Adrenal gland (tissue), 12 donors: ENCODE data around the gene ZNF211. TPM values are rescaled to one million over a fixed set of nuclear protein-coding genes. Genes with fewer than 3 reads are reported as not detected.

Experiments used
- DNase-seq, 7 donors: peaks; one replicate each; pipeline ENCODE4 v3.0.0-alpha.2; 2019 to 2020
- H3K27ac ChIP-seq, 5 donors: fragments of 200-600 bp; sonication (generic) in 4 of 5; 1 replicate in 3 of 5; 2 replicates in 2 of 5; pipeline versions ENCODE4 v1.5.1 to v1.8.0; 2016 to 2020; ENCODE audit warnings: mild to moderate bottlenecking in 1 of 5
- H3K27me3 ChIP-seq: fragments of 200-600 bp; 2 replicates; pipeline ENCODE4 v1.8.0; 2021
- H3K36me3 ChIP-seq, 2 donors: fragments of 200-600 bp; replicated peaks in 1 of 2; 1 replicate in 1 of 2; 2 replicates in 1 of 2; pipeline versions ENCODE4 v1.5.1 to v1.8.0; 2018 to 2022
- H3K4me1 ChIP-seq, 2 donors: fragments of 200-600 bp; replicated peaks in 1 of 2; 1 replicate in 1 of 2; 2 replicates in 1 of 2; pipeline versions ENCODE4 v1.5.1 to v1.8.0; 2018 to 2021
- H3K4me3 ChIP-seq, 4 donors: fragments of 200-600 bp; sonication (generic) in 3 of 4; one replicate each; pipeline ENCODE4 v1.5.1; 2016 to 2018
- H3K9me3 ChIP-seq, 3 donors: fragments of 200-600 bp; sonication (generic) in 1 of 3; replicated peaks in 1 of 3; 1 replicate in 2 of 3; 2 replicates in 1 of 3; pipeline versions ENCODE4 v1.5.1 to v1.8.0; 2016 to 2021
- POLR2A ChIP-seq, 2 donors: fragments of 450-650 bp; IDR thresholded peaks; one replicate each; pipeline ENCODE4 v1.6.1; 2017; ENCODE audit warnings: antibody characterized with exemption in 2 of 2, mild to moderate bottlenecking in 2 of 2, moderate library complexity in 1 of 2
- WGBS, 4 donors: extraction: QIAGEN DNeasy Blood & Tissue Kit in 2 of 4; methylation state at CpG; one replicate each; pipeline versions ENCODE4 v1.1.5 to v1.1.7; 2013 to 2017; 5-methylcytosine and 5-hydroxymethylcytosine counted together
- intact Hi-C, 2 donors: fragments of 100-400 bp; cut with DNase I; formaldehyde crosslinking; loops; one replicate each; pipeline versions ENCODE4 v1.14.1 to v1.15.0; 2022 to 2023
- polyA plus RNA-seq, 3 donors: library from polyadenylated mRNA; stranded (reverse); fragments of 200-250 nt in 2 of 3; fragments of 350-450 nt in 1 of 3; fragmentation: Illumina TruSeq in 1 of 3; extraction: RNeasy Lipid Tissue Mini Kit (QIAGEN cat#74804) in 1 of 3; gene quantifications; one replicate each; pipeline ENCODE4 v1.2.3, GENCODE V29; 2013 to 2014
- total RNA-seq, 9 donors: library from RNA; depleted of rRNA in 4 of 9; stranded (reverse); fragments of >200 nt in 4 of 9; fragments of 120-200 nt in 1 of 9; fragmentation: NEBNext Ultra II Directional in 1 of 9; extraction: Animal tissue kit (Norgen Biotek cat#: 25700) in 1 of 9; gene quantifications; one replicate each; pipeline versions ENCODE4 v1.1.0 to v1.2.4, GENCODE V29; 2013 to 2023
- TF ChIP-seq, protein P1 (sequence below), 6 experiments: fragments of 450-650 bp in 4 of 6; fragments of 200-600 bp in 2 of 6; sonication (generic) in 1 of 6; IDR thresholded peaks; 1 replicate in 5 of 6; 2 replicates in 1 of 6; pipeline versions ENCODE4 v1.5.1 to v1.8.0; 2016 to 2021; ENCODE audit warnings: antibody characterized with exemption in 6 of 6, mild to moderate bottlenecking in 2 of 6, moderate library complexity in 1 of 6
- donor health status: healthy with polysubstance abuse.
- donor health status: Bipolar disorder and iron deficiency.
- donor health status: DM: yes; HTN: yes; CAD: no.
- donor health status: DM: no; HTN: no; CAD: no.
- donor health status: DM: no; HTN: no; CAD: no.
- donor health status: DM: yes; HTN: yes; CAD: no.

ZNF211 gene
- total and polyA plus RNA-seq, 12 donors: 10.5 to 38.7 (median 17.3) TPM

DNA sequence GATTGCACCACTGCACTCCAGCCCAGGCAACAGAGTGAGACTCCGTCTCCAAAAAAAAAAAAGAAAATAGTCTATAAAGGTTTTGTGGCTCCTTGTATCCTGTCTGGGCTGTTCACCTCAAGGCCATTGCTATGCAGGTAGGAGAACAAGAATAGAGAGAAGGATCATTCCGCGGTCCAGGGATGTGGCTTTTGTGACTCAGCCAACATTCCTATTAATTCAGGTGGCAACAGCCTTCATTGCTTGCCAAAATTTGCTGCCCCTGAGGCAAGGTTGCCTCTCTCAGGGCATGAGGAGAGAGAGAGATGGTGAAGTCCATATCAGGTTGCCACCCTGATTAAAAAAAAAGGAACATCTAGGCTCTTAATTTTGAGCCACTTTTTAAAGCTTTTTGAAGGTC lies 56.8 kb downstream of the ZNF211 start:
- TF ChIP-seq POLR2A (IDR thresholded peaks at IDR 0.05): no peak
- TF ChIP-seq, protein P1, sequence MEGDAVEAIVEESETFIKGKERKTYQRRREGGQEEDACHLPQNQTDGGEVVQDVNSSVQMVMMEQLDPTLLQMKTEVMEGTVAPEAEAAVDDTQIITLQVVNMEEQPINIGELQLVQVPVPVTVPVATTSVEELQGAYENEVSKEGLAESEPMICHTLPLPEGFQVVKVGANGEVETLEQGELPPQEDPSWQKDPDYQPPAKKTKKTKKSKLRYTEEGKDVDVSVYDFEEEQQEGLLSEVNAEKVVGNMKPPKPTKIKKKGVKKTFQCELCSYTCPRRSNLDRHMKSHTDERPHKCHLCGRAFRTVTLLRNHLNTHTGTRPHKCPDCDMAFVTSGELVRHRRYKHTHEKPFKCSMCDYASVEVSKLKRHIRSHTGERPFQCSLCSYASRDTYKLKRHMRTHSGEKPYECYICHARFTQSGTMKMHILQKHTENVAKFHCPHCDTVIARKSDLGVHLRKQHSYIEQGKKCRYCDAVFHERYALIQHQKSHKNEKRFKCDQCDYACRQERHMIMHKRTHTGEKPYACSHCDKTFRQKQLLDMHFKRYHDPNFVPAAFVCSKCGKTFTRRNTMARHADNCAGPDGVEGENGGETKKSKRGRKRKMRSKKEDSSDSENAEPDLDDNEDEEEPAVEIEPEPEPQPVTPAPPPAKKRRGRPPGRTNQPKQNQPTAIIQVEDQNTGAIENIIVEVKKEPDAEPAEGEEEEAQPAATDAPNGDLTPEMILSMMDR (IDR thresholded peaks at IDR 0.05): no peak
- H3K27me3 ChIP-seq: no peaks in the 10 kb centered on the region
- DNase-seq: no peak
- peaks cover 0 to 49% (median 0%) of the 10 kb centered on the region in 3 donors for H3K9me3 ChIP-seq
- no peak overlapping the region for H3K27ac ChIP-seq
- no peaks in the 10 kb centered on the region for H3K4me1 ChIP-seq
- peaks cover 0 to 3% of the 10 kb centered on the region in 2 donors for H3K36me3 ChIP-seq
- WGBS, 4 donors: 83 to 89% (median 88%) methylated on average over 3 of the region's 3 CpGs
- intact Hi-C loops: no loop called here
- no peak overlapping the region for H3K4me3 ChIP-seq

Other genes starting within 250 kb of the ZNF211 start
- 10 to 100 TPM in 8 of 9 donors, 1 to 10 TPM in 1; 8.5 to 21.7 (median 17.3) TPM for gene ZNF548, start 243.3 kb upstream of the ZNF211 start, total RNA-seq
- 10 to 100 TPM in 1 of 3 donors, 1 to 10 TPM in 2; 4.6 to 10.0 (median 8.1) TPM for gene ZNF548, start 243.3 kb upstream of the ZNF211 start, polyA plus RNA-seq
- 10 to 100 TPM in 5 of 9 donors, 1 to 10 TPM in 4; 3.6 to 16.5 (median 10.6) TPM for gene ZNF17, start 222.0 kb upstream of the ZNF211 start, total RNA-seq
- gene ZNF17, start 222.0 kb upstream of the ZNF211 start, polyA plus RNA-seq: 1 to 10 TPM; 2.8 to 5.5 (median 4.7) TPM
- gene ZNF749, start 197.8 kb upstream of the ZNF211 start, total RNA-seq: 10 to 100 TPM in 5 of 9 donors, 1 to 10 TPM in 4; 3.0 to 26.3 (median 12.3) TPM
- gene ZNF749, start 197.8 kb upstream of the ZNF211 start, polyA plus RNA-seq: 10 to 100 TPM in 1 of 3 donors, 1 to 10 TPM in 2; 2.3 to 13.1 (median 2.5) TPM
- gene VN1R1, start 176.0 kb upstream of the ZNF211 start, total RNA-seq: 1 to 10 TPM in 4 of 9 donors, under 1 TPM in 5; 0.26 to 3.0 (median 0.86) TPM
- 1 to 10 TPM in 1 of 3 donors, under 1 TPM in 1, not detected in 1; 0.40 to 1.2 TPM for gene VN1R1, start 176.0 kb upstream of the ZNF211 start, polyA plus RNA-seq
- gene ZNF772, start 155.6 kb upstream of the ZNF211 start, total RNA-seq: 10 to 100 TPM; 14.9 to 27.9 (median 19.4) TPM
- 1 to 10 TPM; 1.4 to 9.1 (median 2.9) TPM for gene ZNF772, start 155.6 kb upstream of the ZNF211 start, polyA plus RNA-seq
- gene ZNF419, start 145.4 kb upstream of the ZNF211 start, total RNA-seq: 10 to 100 TPM in 8 of 9 donors, 1 to 10 TPM in 1; 5.0 to 16.5 (median 14.0) TPM
- gene ZNF419, start 145.4 kb upstream of the ZNF211 start, polyA plus RNA-seq: 10 to 100 TPM in 2 of 3 donors, 1 to 10 TPM in 1; 9.0 to 13.0 (median 12.9) TPM
- 10 to 100 TPM in 8 of 9 donors, 1 to 10 TPM in 1; 9.0 to 21.9 (median 11.9) TPM for gene ZNF773, start 133.2 kb upstream of the ZNF211 start, total RNA-seq
- gene ZNF773, start 133.2 kb upstream of the ZNF211 start, polyA plus RNA-seq: 1 to 10 TPM; 3.1 to 9.1 (median 3.9) TPM
- gene ZNF549, start 105.8 kb upstream of the ZNF211 start, total RNA-seq: 1 to 10 TPM; 2.7 to 7.9 (median 5.9) TPM
- gene ZNF549, start 105.8 kb upstream of the ZNF211 start, polyA plus RNA-seq: 1 to 10 TPM; 2.8 to 5.1 (median 2.8) TPM
- gene ZNF550, start 73.3 kb upstream of the ZNF211 start, total RNA-seq: 10 to 100 TPM in 3 of 9 donors, 1 to 10 TPM in 6; 2.7 to 13.3 (median 7.1) TPM
- gene ZNF550, start 73.3 kb upstream of the ZNF211 start, polyA plus RNA-seq: 1 to 10 TPM; 3.4 to 9.1 (median 4.5) TPM
- 1 to 10 TPM; 2.1 to 7.9 (median 5.8) TPM for gene ZNF416, start 54.3 kb upstream of the ZNF211 start, total RNA-seq
- 1 to 10 TPM; 1.9 to 5.3 (median 2.3) TPM for gene ZNF416, start 54.3 kb upstream of the ZNF211 start, polyA plus RNA-seq
- 10 to 100 TPM in 1 of 9 donors, 1 to 10 TPM in 8; 2.8 to 10.5 (median 5.5) TPM for gene ZIK1, start 49.0 kb upstream of the ZNF211 start, total RNA-seq
- gene ZIK1, start 49.0 kb upstream of the ZNF211 start, polyA plus RNA-seq: 1 to 10 TPM; 1.5 to 4.0 (median 1.9) TPM
- gene ZNF530, start 33.3 kb upstream of the ZNF211 start, total RNA-seq: 1 to 10 TPM; 1.2 to 5.5 (median 3.1) TPM
- 1 to 10 TPM; 1.4 to 2.0 (median 1.9) TPM for gene ZNF530, start 33.3 kb upstream of the ZNF211 start, polyA plus RNA-seq
- 10 to 100 TPM; 11.6 to 25.2 (median 22.3) TPM for gene ZNF134, start 18.9 kb upstream of the ZNF211 start, total RNA-seq
- gene ZNF134, start 18.9 kb upstream of the ZNF211 start, polyA plus RNA-seq: 10 to 100 TPM in 1 of 3 donors, 1 to 10 TPM in 2; 3.2 to 13.6 (median 4.1) TPM
- under 1 TPM in 1 of 9 donors, not detected in 8; 0.14 TPM for gene ZSCAN4, start 35.8 kb downstream of the ZNF211 start, total RNA-seq
- under 1 TPM in 2 of 3 donors, not detected in 1; 0.07 to 0.16 TPM for gene ZSCAN4, start 35.8 kb downstream of the ZNF211 start, polyA plus RNA-seq
- 10 to 100 TPM in 1 of 9 donors, 1 to 10 TPM in 8; 4.8 to 10.8 (median 7.3) TPM for gene ZNF551, start 48.8 kb downstream of the ZNF211 start, total RNA-seq
- 1 to 10 TPM in 1 of 3 donors, under 1 TPM in 2; 0.88 to 4.1 (median 0.91) TPM for gene ZNF551, start 48.8 kb downstream of the ZNF211 start, polyA plus RNA-seq
- gene ZNF154, start 76.0 kb downstream of the ZNF211 start, total RNA-seq: 10 to 100 TPM in 2 of 9 donors, 1 to 10 TPM in 7; 2.1 to 13.1 (median 7.2) TPM
- 10 to 100 TPM in 1 of 3 donors, 1 to 10 TPM in 2; 5.1 to 11.7 (median 5.6) TPM for gene ZNF154, start 76.0 kb downstream of the ZNF211 start, polyA plus RNA-seq
- 10 to 100 TPM in 5 of 9 donors, 1 to 10 TPM in 4; 8.8 to 22.6 (median 11.0) TPM for gene ZNF671, start 94.5 kb downstream of the ZNF211 start, total RNA-seq
- gene ZNF671, start 94.5 kb downstream of the ZNF211 start, polyA plus RNA-seq: 10 to 100 TPM in 1 of 3 donors, 1 to 10 TPM in 2; 8.6 to 13.0 (median 8.6) TPM
- 10 to 100 TPM in 8 of 9 donors, 1 to 10 TPM in 1; 9.9 to 26.3 (median 15.4) TPM for gene ZNF776, start 113.6 kb downstream of the ZNF211 start, total RNA-seq
- gene ZNF776, start 113.6 kb downstream of the ZNF211 start, polyA plus RNA-seq: 10 to 100 TPM in 1 of 3 donors, 1 to 10 TPM in 2; 2.2 to 13.9 (median 6.0) TPM
- 10 to 100 TPM in 8 of 9 donors, 1 to 10 TPM in 1; 5.1 to 19.0 (median 15.7) TPM for gene ZNF586, start 136.5 kb downstream of the ZNF211 start, total RNA-seq
- 1 to 10 TPM; 3.6 to 7.0 (median 5.4) TPM for gene ZNF586, start 136.5 kb downstream of the ZNF211 start, polyA plus RNA-seq
- gene ZNF552, start 181.7 kb downstream of the ZNF211 start, total RNA-seq: 10 to 100 TPM in 1 of 9 donors, 1 to 10 TPM in 7, under 1 TPM in 1; 0.66 to 10.5 (median 5.4) TPM
- gene ZNF552, start 181.7 kb downstream of the ZNF211 start, polyA plus RNA-seq: 1 to 10 TPM; 3.2 to 3.9 (median 3.5) TPM
- gene ZNF587B, start 197.1 kb downstream of the ZNF211 start, total RNA-seq: 10 to 100 TPM in 5 of 9 donors, 1 to 10 TPM in 4; 5.0 to 20.1 (median 10.5) TPM
- 1 to 10 TPM; 3.1 to 7.9 (median 7.4) TPM for gene ZNF587B, start 197.1 kb downstream of the ZNF211 start, polyA plus RNA-seq
- gene ZNF587, start 216.7 kb downstream of the ZNF211 start, total RNA-seq: 10 to 100 TPM; 10.6 to 38.6 (median 22.2) TPM
- 10 to 100 TPM in 2 of 3 donors, 1 to 10 TPM in 1; 6.2 to 72.0 (median 23.0) TPM for gene ZNF587, start 216.7 kb downstream of the ZNF211 start, polyA plus RNA-seq